GM21619 (cell line): ENCODE data around the gene S100G.
"Not testable (repeated sequence)": the region's sequence is repeated elsewhere in the genome, so short reads cannot be mapped to it uniquely, and the experiment has no call there.

Experiments used
- ATAC-seq: cut with Tn5 transposase; IDR thresholded peaks from one replicate; pipeline ENCODE4 v1.9.1; 2021; ENCODE audit not compliant: unreplicated experiment

Gene S100G, protein sequence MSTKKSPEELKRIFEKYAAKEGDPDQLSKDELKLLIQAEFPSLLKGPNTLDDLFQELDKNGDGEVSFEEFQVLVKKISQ

DNA sequence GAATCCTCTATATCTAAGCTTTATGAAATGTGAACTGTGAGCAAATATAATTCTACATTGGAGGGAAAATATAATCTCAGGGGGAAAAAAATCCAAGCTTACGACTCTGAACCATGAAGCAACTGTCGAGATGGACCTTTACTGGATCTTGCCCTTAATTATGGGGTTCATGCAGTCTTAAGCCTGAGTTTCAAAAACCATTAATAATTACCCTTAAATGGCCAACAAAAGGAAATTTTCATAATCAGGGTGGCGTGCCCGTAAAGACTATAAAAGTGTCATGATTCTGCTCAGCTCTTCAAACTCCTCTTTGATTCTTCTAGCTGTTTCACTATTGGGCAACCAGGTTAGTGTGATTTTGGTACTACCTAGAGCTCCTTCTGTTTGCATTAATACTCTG lies at the start of gene S100G:
TSS of gene S100G (plus strand) at position 301 of the 400 bp plus-strand sequence. CDS start 849 bp downstream, outside the sequence.
- ATAC-seq = no peak

DNA sequence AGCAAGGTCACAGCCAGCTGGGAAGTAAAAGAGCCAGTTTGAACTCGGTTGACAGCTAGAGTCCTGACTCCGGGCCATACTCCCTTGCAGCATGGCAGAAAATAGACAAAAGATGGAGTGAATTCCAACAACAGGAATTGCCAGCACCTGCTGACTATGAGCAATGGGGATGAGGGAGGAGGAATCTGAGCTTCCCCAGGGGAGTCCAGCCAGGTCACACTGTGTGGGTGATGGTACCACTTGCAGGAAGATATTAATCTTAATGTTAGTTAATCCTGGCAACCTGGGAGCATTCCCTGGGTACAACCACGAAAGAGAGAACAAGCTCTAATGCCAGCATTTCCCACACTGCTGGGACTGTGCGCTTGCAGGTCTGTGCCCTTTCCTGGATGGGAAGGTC lies 48.1 kb upstream of the S100G start:
- ATAC-seq = no peak

DNA sequence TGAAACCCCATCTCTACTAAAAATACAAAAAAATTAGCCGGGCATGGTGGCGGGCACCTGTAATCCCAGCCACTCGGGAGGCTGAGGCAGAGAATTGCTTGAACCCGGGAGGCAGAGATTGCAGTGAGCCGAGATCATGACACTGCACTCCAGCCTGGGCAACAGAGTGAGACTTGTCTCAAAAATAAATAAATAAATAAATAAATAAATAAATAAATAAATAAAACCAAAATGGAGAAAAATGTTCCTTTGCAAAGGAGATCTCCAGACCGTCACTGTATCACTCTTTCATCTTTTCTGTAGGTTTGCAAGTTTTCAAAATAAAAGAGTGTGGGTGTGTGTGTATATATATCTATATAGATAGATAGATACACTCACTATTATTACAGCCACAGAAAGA lies 46.7 kb upstream of the S100G start:
- ATAC-seq = not testable (repeated sequence)

DNA sequence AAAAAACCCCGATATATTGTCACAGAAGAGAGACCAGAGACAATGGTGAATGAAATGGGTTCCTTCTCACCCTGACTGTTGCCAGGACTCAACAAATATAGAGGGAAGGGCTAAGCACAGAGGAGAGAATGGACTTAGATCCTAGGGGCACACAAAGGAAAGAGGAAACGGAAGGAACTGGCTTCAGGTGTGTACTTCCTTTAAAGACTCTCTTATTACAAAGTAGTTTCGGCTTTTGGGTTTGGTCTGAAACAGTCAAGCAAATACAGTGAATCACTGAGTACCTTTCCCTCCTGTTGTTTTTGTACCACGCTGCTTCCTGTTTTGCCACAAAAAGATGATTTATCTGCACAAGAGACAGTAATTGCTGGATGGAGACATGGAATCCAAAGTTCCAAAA lies 46.1 kb upstream of the S100G start:
- no peak for ATAC-seq

DNA sequence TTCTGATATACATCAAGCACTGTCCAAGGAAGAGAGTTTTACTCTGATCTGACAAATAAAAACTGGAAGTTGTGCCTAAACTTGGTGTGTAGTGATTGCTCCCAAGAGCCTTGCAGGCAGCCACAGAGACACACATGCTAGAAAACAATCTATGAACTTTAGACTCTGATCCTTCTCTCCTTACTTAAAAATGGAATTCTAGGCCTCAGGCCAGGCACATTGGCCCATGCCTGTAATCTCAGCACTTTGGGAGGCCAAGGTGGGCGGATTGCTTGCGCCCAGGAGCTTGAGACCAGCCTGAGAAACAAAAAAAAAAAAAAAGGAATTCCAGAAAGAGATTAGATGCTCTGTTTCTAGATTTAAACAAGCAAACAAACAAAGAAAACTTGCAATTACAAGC lies 45.6 kb upstream of the S100G start:
- ATAC-seq = no peak

DNA sequence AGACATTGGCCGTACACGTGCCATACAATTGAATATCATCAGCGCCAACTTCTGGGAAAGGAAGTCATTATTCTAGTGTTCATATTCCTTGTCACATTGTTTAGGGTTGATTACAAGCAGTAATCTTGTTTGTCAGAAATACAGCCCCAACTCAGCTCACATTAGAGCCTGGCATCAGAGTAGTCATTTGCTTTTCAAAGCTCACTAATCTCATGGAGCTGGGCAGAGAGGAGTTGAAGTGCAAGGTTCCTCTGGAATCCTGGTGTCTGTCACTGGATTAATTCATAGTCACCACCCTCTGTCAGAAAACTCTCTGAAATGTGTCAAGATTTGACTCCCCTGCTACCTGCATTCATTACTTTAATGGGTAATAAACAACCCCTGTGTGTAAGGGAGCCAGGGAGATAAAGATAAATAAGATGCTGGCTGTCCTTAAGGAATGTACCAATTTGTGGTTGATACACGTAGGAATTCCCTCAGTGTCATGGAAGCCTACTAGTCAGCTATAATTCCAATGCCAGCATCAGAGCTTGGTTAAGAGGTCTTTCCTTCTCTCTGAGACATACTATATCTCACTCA lies 43.7 kb upstream of the S100G start:
- no peak for ATAC-seq

DNA sequence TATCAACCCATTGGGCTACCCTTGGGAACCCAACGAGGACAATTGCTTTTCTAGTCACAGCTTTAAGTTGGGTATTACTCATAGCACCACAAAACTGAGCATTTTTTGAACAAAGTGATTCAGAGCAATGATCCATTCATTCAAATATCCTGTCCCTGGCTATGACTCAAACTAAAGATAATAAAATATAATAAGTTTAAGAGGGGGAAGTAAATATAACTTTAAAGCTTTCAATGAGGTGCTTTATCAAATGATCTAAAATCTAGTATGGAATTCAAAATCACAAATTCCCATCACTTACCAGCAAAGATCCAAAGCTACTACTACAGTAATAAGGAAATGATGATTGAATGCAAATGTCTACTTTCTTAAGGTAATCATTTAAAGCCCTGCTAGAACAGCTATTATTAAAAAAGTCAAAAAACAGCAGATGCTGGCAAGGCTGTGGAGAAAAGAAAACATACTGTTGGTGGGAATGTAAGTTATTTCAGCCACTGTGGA lies 39.8 kb upstream of the S100G start:
- ATAC-seq = no peak

DNA sequence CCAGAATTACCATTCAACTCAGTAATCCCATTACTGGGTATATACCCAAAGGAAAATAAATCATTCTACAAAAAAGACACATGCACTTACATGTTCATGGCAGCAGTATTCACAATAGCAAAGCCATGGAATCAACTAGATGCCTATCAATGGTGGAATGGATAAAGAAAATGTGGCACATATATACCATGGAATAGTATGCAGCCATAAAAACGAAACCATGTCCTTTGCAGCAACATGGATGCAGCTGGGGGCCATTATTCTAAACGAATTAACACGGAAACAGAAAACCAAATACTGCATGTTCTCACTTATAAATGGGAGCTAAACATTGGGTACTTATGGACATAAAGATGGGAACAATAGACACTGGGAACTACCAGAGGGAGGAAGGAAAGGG lies 39.3 kb upstream of the S100G start:
- not testable (repeated sequence) for ATAC-seq

DNA sequence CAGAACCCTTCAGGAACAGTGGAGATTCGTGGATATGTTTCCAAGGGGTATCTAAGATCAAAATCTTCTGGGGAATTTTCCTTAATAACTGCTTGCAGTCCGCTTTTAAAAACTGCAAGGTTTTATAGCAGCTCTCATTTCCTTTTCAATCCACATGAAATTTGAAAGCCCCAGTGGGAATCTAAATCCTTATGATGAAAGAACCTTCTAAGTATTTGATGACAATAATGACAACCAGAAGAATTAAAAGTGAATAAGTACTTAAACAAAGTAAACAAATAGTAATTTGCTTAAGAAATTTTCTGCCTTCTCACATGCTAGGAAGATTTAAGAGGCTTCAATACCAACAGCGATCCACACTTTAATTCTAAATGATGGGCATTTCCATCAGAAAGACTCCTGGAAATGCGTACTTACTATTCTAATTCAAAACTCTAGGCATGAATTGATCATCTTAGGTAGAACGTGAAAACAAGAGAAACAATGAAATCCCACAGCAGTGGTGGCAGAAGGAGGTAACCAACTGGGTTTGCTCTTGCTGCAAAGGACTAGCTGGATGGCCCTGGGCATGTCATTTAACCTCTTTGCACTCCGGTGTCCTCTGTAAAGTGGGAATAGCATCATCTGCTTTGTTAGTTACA lies 37.6 kb upstream of the S100G start:
- ATAC-seq = no peak

DNA sequence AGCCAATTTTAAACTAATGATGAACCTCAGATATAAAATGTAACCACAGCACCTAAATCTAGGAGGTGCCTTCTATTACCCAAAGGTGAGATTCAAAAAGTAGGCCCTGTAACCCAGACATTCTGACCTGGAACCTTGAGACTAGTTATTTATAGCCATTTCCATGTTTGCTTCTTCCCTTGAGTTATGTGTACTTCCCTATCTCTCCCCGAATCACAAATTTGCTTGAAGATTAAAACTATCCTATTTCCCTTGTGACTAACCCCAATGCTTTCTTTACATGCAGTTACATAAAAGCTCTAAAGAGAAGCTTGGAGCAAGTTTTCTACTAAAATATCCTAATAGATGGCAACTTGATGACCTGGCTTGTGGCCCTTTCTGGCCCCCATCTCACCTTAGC lies 32.6 kb upstream of the S100G start:
- no peak for ATAC-seq

DNA sequence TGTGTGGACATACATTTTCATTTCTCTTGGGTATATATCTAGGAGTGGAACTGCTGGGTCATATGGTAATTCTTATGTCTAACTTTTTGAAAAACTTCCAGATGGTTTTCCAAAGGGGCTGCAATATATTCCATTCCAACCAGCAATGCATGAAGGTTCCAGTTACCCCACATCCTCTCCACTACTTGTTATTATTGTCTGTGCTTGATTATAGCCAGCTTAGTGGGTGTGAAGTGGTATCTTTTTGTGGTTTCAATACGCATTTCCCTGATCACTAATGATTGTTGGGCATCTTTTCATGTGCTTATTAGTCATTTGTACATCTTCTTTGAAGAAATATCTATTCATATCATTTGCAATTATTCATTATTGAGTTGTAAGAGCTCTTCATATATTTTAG lies 31.5 kb upstream of the S100G start:
- no peak for ATAC-seq

DNA sequence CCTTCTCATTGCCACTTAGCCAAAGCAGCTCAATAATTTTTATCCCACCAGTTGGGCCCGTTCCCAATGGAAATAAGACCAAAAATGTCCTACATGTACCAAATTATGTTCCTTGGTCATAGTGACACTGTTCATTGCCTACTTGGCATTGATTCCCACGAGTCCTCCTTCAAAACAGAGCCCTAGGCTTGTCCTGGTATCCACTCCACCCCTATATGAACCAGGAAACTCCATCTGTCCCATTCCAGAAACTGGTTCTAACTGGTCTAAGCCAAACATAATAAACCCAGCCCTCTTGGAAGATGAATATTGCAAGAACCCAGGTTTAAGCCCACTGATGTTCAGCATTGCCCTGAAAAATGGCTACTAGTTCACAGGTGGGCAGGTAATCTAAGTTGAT lies 30.9 kb upstream of the S100G start:
- no peak for ATAC-seq

DNA sequence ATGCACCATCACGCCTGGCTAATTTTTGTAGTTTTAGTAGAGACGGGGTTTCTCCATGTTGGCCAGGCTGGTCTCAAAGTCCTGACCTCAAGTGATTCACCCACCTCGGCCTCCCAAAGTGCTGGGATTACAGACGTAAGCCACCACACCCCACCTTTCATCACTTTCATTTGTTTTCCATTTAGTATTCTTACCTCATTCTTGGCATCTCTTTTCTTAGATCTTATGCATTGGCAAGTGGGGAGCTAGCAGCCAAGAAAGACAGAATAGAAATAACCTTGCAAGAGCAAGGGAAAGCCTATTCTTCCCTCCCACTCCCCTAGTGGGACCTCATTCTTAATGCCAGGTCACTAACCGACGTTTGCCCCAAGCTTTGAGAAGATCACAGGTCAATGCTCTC lies 21.4 kb upstream of the S100G start:
- not testable (repeated sequence) for ATAC-seq

DNA sequence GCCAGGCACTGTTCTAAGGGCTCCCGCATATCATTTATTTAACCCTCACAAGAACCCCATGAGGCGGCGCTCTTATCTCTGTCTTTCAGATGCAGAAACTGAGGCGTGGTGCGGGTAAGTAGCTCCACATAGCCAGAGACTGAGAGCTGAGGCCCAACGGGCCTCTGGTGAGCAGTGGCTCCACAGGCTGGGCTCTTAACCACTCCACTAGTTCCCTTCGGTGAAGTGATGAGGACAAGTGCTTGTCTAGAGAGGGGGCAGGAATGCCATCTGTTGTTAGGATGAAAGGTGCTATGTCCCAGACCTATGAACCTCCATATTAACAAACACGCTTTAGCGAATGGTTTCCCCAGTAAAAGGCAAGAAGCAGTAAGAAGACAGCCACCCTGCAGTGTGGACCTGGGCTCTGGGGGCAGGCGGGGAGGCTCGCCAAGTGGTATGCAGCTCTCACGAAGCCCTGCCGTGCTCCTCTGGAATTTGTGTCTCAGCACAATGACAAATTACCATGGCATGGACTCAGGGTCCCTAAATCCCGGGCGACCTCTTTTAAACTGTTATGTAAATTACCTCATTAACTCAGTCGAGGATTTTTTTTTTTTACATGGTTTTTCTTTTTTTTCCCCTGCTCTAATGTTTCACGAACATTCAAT lies 20.9 kb upstream of the S100G start:
- no peak for ATAC-seq

DNA sequence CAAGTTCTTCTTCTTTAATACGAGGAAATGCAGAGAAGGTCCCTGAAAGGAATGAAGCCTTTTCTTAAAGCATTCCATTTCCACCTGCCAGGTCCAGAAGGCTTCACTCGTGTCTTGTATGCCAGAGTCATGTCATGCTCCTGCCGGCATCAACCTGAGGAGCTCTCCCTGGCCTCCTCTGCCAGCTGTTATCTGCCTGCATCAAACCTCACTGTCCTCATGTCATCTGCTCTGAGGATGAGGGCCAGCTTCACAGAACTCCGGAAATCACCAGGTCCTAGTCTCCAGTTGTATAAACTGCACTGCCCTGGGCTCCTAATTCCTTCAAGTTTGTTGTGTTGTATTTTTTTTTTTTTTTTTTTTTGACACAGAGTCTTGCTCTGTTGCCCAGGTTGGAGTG lies 20.0 kb upstream of the S100G start:
- ATAC-seq = no peak

DNA sequence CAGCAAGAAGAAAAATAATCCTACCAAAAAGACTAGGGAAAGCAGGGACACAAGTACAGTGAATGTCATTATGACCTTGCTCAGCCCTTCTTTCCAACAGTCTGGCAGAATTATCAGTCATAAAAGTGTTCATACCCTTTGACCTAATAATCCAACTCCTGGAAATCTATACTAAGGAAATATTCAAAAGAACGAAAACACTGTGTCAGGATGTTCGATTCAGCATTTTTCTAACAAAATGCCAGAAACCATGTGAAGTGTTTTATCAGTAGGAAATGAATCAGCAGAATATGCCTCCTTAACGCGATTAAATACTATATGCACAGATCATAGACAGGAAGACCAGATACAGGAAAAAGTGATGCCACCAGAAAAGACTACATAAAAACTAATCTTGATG lies 16.2 kb upstream of the S100G start:
- ATAC-seq = no peak

DNA sequence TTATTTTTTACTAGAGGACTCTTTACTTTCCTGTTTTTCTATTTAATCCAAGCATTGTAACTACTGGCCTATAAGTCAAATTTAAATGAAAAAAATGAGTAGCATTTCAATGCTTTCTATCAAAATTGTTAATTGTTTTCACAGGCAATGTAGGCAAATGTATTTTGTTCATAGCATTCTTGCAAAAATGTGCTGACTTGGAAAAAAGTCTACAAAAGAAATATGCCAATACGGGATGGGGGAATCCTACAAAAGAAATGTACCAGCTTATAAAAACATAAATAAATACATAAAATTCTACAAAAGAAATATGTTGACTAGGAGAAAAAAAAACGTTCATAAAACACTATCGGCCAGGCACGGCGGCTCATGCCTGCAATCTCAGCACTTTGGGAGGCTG lies 14.9 kb upstream of the S100G start:
- no peak for ATAC-seq

DNA sequence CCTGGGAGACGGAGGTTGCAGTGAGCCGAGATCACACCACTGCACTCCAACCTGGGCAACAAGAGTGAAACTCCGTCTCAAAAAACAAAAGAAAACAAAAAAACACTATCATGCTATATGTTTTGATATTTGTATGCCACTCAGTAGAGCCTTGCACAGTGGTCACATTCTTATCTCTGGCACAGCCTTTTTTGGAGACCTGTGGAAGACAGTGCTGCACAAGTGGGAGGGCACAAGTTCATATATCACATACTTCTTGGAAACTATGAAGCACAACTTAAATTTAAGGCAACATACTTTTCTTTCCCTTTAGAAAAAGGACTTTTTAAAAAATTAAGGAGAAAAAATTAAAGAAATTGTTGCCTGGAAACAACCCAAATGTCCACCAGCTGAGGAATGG lies 14.4 kb upstream of the S100G start:
- no peak for ATAC-seq

DNA sequence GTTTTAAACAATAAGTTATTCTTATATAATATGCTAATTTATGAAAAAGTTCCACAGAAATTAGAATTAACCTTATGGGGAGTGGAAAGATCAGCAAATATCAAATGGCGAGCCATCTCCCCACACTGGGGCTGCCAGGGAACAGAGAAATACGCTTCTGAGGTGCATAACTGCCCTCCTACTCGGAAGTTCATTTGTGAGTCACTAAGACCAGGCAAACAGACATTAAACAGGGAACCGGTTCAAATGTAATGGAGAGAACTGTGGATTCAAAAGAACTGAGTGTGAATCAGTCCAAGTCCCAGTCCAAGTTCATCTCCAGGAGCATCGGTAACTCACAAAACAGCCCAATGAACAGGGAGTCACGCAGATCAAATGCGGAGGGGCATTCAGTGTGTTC lies 11.4 kb upstream of the S100G start:
- ATAC-seq = no peak

DNA sequence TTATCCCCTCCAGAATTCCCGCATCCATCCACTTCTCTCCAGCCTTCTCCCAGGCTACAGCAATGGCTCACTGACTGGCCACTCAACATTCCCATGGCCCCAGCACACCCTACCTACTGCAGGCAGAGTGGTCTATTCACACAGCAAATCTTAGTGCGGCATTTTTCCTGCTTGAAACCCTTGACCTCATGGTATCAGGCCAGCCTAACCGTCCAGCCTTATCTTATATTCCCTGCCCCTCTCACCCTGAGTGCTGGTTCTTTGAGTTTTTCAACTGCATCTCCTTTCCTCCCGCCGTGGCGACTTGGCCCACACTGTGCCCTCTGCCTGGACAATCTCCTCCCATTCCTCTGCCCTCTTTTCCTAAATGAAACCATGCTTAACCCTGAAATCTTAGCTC lies 10.0 kb upstream of the S100G start:
- ATAC-seq = no peak

DNA sequence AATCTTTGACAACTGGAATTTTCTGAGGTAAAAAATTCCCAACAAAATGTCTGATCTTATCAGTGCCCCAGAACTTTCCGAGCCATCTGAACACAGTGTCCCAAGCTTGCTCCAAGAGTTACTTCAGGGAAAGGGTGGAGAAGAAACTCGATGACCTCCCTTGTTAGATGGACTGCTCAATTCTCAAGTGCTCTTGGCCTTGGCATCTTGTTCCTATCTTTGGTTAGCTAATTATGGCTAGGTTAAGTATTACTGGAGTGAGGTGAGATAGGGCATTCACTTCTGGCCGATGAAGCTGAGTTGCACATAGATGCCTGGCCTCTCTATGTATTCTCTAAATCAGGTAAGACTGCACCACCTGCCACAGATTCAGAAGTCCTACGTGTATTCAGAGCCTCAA lies 9.1 kb upstream of the S100G start:
- ATAC-seq = no peak

DNA sequence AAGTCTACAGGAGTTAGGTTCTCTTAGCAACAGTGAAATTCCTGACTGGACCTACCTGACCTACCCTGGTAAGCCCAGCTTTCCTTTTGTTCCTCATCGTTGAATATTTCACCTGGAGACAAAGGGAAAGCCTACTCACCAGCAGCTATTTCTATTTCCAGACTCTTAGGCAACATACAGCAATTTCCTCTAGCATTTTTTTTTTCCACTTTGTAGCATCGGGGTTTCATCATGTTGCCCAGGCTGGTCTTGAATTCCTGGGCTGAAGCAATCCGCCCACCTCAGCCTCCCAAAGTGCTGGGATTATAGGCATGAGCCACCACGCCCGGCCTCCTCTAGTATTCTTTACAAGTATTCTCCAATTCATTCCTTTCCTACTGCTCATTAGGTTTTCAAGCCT lies 6.8 kb upstream of the S100G start:
- no peak for ATAC-seq
